GM12878 (cell line): ENCODE data around the gene LCOR. TPM values are rescaled to one million over a fixed set of nuclear protein-coding genes. Genes with fewer than 3 reads are reported as not detected.

ENCODE experiments used
- ATAC-seq: fragments of 200-7000 bp; cut with Tn5 transposase; 3 replicates; pipeline ENCODE4 v1.9.1; 2020; ENCODE audit warnings: mild to moderate bottlenecking, moderate library complexity
- BruUV-seq: library from RNA; stranded (reverse); fragments of 400-500 nt; replicated peaks from 2 replicates; lab custom pipeline; 2021; lab: Mats Ljungman, UMichigan
- CTCF ChIA-PET: fragments of 300-600 bp; sonication (Branson Sonifier 250); formaldehyde crosslinking; extraction: SDS; loops from one replicate; lab custom pipeline; 2021; ENCODE audit warnings: inconsistent platforms; lab: Yijun Ruan, JAX
- POLR2A ChIA-PET: fragments of 350-600 bp; formaldehyde crosslinking; extraction: SDS; loops from one replicate; lab custom pipeline; 2021; ENCODE audit warnings: inconsistent platforms; lab: Charles Lee
- RAD21 ChIA-PET: fragments of 300-600 bp; sonication (Branson Sonifier 250); formaldehyde crosslinking; loops from one replicate; lab custom pipeline; 2023; ENCODE audit warnings: antibody characterized with exemption; ENCODE audit not compliant: unreplicated experiment; lab: Charles Lee
- SMC1A ChIA-PET: fragments of 300-600 bp; sonication (Branson Sonifier 250); formaldehyde crosslinking; loops from one replicate; lab custom pipeline; 2023; ENCODE audit not compliant: unreplicated experiment, uncharacterized antibody; lab: Charles Lee
- DNase-seq: peaks from one replicate; pipeline ENCODE4 v3.0.0-alpha.2; 2011; ENCODE audit warnings: low read depth, low spot score
- FAIRE-seq: peaks from 3 replicates; lab custom pipeline; 2011; peaks lifted over from hg19 to GRCh38; lab: Jason Lieb, UNC
- H2AFZ ChIP-seq: 2 replicates; pipeline ENCODE4 v1.6.0; 2011; ENCODE audit warnings: low read depth, low read length, control low read depth; ENCODE audit not compliant: control insufficient read depth
- H3K27ac ChIP-seq: 2 replicates; pipeline ENCODE4 v1.5.1; 2011; ENCODE audit warnings: control low read depth; ENCODE audit not compliant: control insufficient read depth, insufficient read depth
- H3K27me3 ChIP-seq, 2 experiments: replicated peaks in 1 of 2; 2 replicates each; pipeline versions ENCODE4 v1.6.0 to v1.6.1; 2011; ENCODE audit warnings: low read length in 1 of 2; ENCODE audit not compliant: control insufficient read depth in 2 of 2, insufficient read depth in 2 of 2
- H3K36me3 ChIP-seq, 2 experiments: 2 replicates each; pipeline ENCODE4 v1.5.1; 2011; ENCODE audit warnings: low read length in 1 of 2; ENCODE audit not compliant: control insufficient read depth in 2 of 2, insufficient read depth in 2 of 2
- H3K4me1 ChIP-seq: 2 replicates; pipeline ENCODE4 v1.6.1; 2011; ENCODE audit warnings: mild to moderate bottlenecking, low read length, moderate library complexity, mixed read lengths; ENCODE audit not compliant: control insufficient read depth, insufficient read depth
- H3K4me2 ChIP-seq: 2 replicates; pipeline ENCODE4 v1.6.0; 2011; ENCODE audit warnings: control low read depth; ENCODE audit not compliant: control insufficient read depth, insufficient read depth
- H3K4me3 ChIP-seq: fragments of 200-600 bp; sonication (generic); 2 replicates; pipeline ENCODE4 v1.5.1; 2016
- H3K79me2 ChIP-seq: 2 replicates; pipeline ENCODE4 v1.6.0; 2011; ENCODE audit warnings: low read length; ENCODE audit not compliant: control insufficient read depth, insufficient read depth
- H3K9ac ChIP-seq: 2 replicates; pipeline ENCODE4 v1.8.0; 2011; ENCODE audit warnings: low read length, control low read depth, mixed read lengths; ENCODE audit not compliant: control insufficient read depth, insufficient read depth
- H3K9me3 ChIP-seq: replicated peaks from 3 replicates; pipeline ENCODE4 v1.5.1; 2011; ENCODE audit warnings: mild to moderate bottlenecking, low read length; ENCODE audit not compliant: control insufficient read depth, insufficient read depth
- H4K20me1 ChIP-seq: 2 replicates; pipeline ENCODE4 v1.6.0; 2011; ENCODE audit not compliant: control insufficient read depth, insufficient read depth
- MEF2B ChIP-seq: fragments of 450-650 bp; IDR thresholded peaks from 2 replicates; pipeline ENCODE4 v1.6.1; 2018; ENCODE audit warnings: mild to moderate bottlenecking, moderate library complexity; ENCODE audit not compliant: partially characterized antibody, poor library complexity, severe bottlenecking
- POU2F2 ChIP-seq: IDR thresholded peaks from 3 replicates; pipeline ENCODE4 v1.6.1; 2011; ENCODE audit warnings: low read depth, mild to moderate bottlenecking, low read length, borderline replicate concordance
- WGBS: methylation state at CpG from one replicate; pipeline ENCODE4 v1.1.6; 2016; ENCODE audit warnings: low lambda C conversion rate; ENCODE audit not compliant: insufficient replicate concordance, insufficient coverage; ENCODE audit errors: missing lambda C conversion rate; 5-methylcytosine and 5-hydroxymethylcytosine counted together
- in situ Hi-C: fragments of 300-500 bp; cut with MboI; formaldehyde crosslinking; loops from 9 replicates; pipeline ENCODE4 v1.14.3; 2018; ENCODE audit warnings: mixed read lengths
- intact Hi-C: fragments of 100-400 bp; cut with micrococcal nuclease; formaldehyde crosslinking; loops from one replicate; pipeline ENCODE4 v1.14.2; 2022; ENCODE audit not compliant: unreplicated experiment
- polyA plus RNA-seq, 11 experiments: library from polyadenylated mRNA; depleted of rRNA in 4 of 11; unstranded in 6 of 11; stranded (reverse) in 5 of 11; fragments of >200 nt; fragmentation: Nextera tagmentation in 4 of 11; fragmentation: Illumina TruSeq in 1 of 11; extraction: Ambion mirVana in 4 of 11; extraction: Trizol in 1 of 11; gene quantifications; 1 replicate in 1 of 11; 2 replicates in 10 of 11; pipeline versions ENCODE4 v1.2.1 to v1.2.3, GENCODE V29; 2011 to 2016; ENCODE audit warnings: inconsistent platforms in 2 of 11, missing spikeins in 2 of 11, low read depth in 1 of 11
- total RNA-seq, 4 experiments: library from RNA; depleted of rRNA in 3 of 4; stranded (reverse); fragments of >200 nt in 3 of 4; fragmentation: Illumina TruSeq in 1 of 4; extraction: Trizol in 1 of 4; gene quantifications; 2 replicates each; pipeline versions ENCODE4 v1.2.1 to v1.2.3, GENCODE V29; 2013 to 2021
- TF ChIP-seq, protein P1 (sequence below): fragments of 450-650 bp; IDR thresholded peaks from 2 replicates; pipeline ENCODE4 v1.6.1; 2017; ENCODE audit warnings: low read depth, mild to moderate bottlenecking, moderate library complexity

Gene LCOR
- total and polyA plus RNA-seq, 10 of the 15 experiments (the other 5 are each of a cell fraction or from before 2014, with no cell fraction given) = 1.6 to 22.0 (median 13.2) TPM

GRCh38 chr10:97024168-97025073 is 192.3 kb downstream of the LCOR start:
- TF ChIP-seq POU2F2 (no peak), MEF2B (peak; percentile 55)
- TF ChIP-seq, protein P1, sequence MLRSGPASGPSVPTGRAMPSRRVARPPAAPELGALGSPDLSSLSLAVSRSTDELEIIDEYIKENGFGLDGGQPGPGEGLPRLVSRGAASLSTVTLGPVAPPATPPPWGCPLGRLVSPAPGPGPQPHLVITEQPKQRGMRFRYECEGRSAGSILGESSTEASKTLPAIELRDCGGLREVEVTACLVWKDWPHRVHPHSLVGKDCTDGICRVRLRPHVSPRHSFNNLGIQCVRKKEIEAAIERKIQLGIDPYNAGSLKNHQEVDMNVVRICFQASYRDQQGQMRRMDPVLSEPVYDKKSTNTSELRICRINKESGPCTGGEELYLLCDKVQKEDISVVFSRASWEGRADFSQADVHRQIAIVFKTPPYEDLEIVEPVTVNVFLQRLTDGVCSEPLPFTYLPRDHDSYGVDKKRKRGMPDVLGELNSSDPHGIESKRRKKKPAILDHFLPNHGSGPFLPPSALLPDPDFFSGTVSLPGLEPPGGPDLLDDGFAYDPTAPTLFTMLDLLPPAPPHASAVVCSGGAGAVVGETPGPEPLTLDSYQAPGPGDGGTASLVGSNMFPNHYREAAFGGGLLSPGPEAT = 0 out of 2 replicates have a peak, but pooled peaks have one; percentile 38
- Histone ChIP-seq H3K4me2 (peak overlapping the region; percentile 5; the same call in 1 of the 2 replicates), H3K9ac (no peak overlapping the region), H3K9me3 (no peaks in the 10 kb centered on the region), H3K27me3 (no peaks in the 10 kb centered on the region; a peak in 1 of 4 replicates), H3K79me2 (no peaks in the 10 kb centered on the region), H3K27ac (0 out of 2 replicates have a peak overlapping the region, but pooled peaks have one; percentile 1), H2AFZ (peak overlapping the region; percentile 29), H3K4me1 (peaks cover 25% of the 10 kb centered on the region), H3K36me3 (no peaks in the 10 kb centered on the region), H3K4me3 (no peak overlapping the region), H4K20me1 (no peaks in the 10 kb centered on the region)
- peak; percentile 28 for DNase-seq
- peak; percentile 82 for ATAC-seq
- intact Hi-C loops (loop anchor here (1.0 to 10.0 kb wide), 5 partner anchors 114 to 647 kb away; partner anchors contain the start of gene LCOR), in situ Hi-C loops (no loop called here)
- POLR2A ChIA-PET = interaction anchor here (0.5 to 1.2 kb wide), 4 partner anchors 10 to 319 kb away, joined by 3 read pairs; no protein-coding TSS in a partner anchor
- no peak for FAIRE-seq
- WGBS = 68% methylated on average over 13 of the region's 13 CpGs
- CTCF ChIA-PET = interaction anchor here (0.6 to 10.3 kb wide), 57 partner anchors 8 to 650 kb away, joined by 3 to 155 read pairs (median 6); no protein-coding TSS in a partner anchor
- SMC1A ChIA-PET = interaction anchor here (0.5 to 6.6 kb wide), 53 partner anchors 8 to 654 kb away, joined by 3 to 96 read pairs (median 5); no protein-coding TSS in a partner anchor
- RAD21 ChIA-PET = interaction anchor here (0.6 to 3.2 kb wide), 40 partner anchors 8 to 649 kb away, joined by 3 to 43 read pairs (median 5); no protein-coding TSS in a partner anchor
- no TSS peak for BruUV-seq
